ENCODE measurements around the gene KRTAP4-7.

DNA sequence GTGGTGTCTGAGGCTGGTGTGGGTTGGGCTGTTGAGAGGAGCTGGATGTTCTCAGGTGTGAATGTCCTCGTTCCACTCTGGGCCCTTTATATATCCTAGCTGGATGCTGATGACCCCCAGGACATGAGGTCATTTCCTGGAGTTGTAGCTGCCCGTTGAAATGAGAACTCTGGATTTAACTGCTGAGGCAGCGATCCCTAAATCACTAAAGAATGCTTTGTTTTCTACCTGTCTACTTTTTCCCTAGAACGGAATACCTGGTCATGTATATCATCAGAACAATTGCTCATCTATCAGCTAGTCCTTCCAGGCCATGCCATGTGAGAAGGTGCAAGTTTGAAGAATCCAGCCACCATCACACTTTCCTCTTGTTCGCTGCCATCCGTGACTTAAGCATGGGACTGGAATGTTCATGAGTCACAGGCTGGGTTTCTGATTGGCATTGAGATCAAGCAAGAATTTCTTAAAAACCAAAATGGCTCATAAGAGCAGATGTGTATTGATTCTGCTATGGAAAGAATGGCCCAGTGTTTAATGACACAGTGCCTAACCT lies 23.8 kb upstream of the KRTAP4-7 start, which contains the start of gene KRTAP2-3:
- TF ChIP-seq POLR2A (IDR thresholded peaks at IDR 0.05), result no peak
- TF ChIP-seq, protein P1, sequence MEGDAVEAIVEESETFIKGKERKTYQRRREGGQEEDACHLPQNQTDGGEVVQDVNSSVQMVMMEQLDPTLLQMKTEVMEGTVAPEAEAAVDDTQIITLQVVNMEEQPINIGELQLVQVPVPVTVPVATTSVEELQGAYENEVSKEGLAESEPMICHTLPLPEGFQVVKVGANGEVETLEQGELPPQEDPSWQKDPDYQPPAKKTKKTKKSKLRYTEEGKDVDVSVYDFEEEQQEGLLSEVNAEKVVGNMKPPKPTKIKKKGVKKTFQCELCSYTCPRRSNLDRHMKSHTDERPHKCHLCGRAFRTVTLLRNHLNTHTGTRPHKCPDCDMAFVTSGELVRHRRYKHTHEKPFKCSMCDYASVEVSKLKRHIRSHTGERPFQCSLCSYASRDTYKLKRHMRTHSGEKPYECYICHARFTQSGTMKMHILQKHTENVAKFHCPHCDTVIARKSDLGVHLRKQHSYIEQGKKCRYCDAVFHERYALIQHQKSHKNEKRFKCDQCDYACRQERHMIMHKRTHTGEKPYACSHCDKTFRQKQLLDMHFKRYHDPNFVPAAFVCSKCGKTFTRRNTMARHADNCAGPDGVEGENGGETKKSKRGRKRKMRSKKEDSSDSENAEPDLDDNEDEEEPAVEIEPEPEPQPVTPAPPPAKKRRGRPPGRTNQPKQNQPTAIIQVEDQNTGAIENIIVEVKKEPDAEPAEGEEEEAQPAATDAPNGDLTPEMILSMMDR (IDR thresholded peaks at IDR 0.05), result no peak
